Liver (tissue), 9 donors: ENCODE measurements around the gene HOXB13. TPM values are rescaled to one million over a fixed set of nuclear protein-coding genes. Genes with fewer than 3 reads are reported as not detected.

Experiments
- DNase-seq: peaks from one replicate; pipeline ENCODE4 v3.0.0-alpha.2; 2017; ENCODE audit warnings: low spot score
- H3K27ac ChIP-seq, 2 donors: one replicate each; pipeline ENCODE4 v1.7.0; 2013; ENCODE audit warnings: inconsistent platforms in 2 of 2, low read length in 2 of 2, control low read depth in 1 of 2, low read depth in 1 of 2, mild to moderate bottlenecking in 1 of 2
- H3K27me3 ChIP-seq, 4 donors: one replicate each; pipeline versions ENCODE4 v1.6.1 to v1.7.0; 2013; ENCODE audit warnings: low read length in 3 of 4, inconsistent platforms in 1 of 4, mild to moderate bottlenecking in 1 of 4, moderate library complexity in 1 of 4; ENCODE audit not compliant: control insufficient read depth in 4 of 4, insufficient read depth in 4 of 4
- H3K36me3 ChIP-seq, 4 donors: one replicate each; pipeline versions ENCODE4 v1.6.1 to v1.7.0; 2013; ENCODE audit warnings: low read length in 3 of 4, mild to moderate bottlenecking in 3 of 4, low read depth in 1 of 4, moderate library complexity in 1 of 4; ENCODE audit not compliant: control insufficient read depth in 4 of 4, insufficient read depth in 3 of 4
- H3K4me1 ChIP-seq, 4 donors: one replicate each; pipeline versions ENCODE4 v1.6.1 to v1.7.0; 2013; ENCODE audit warnings: low read length in 3 of 4, mild to moderate bottlenecking in 3 of 4, moderate library complexity in 1 of 4; ENCODE audit not compliant: control insufficient read depth in 4 of 4, insufficient read depth in 4 of 4
- H3K4me3 ChIP-seq, 3 donors: one replicate each; pipeline versions ENCODE4 v1.6.1 to v1.7.0; 2013; ENCODE audit warnings: low read length in 3 of 3, control low read depth in 1 of 3, low read depth in 1 of 3, mild to moderate bottlenecking in 1 of 3
- H3K9ac ChIP-seq, 2 donors: one replicate each; pipeline ENCODE4 v1.7.0; 2013; ENCODE audit warnings: low read length in 2 of 2, mild to moderate bottlenecking in 2 of 2, moderate library complexity in 2 of 2, control low read depth in 1 of 2, low read depth in 1 of 2
- H3K9me3 ChIP-seq, 4 donors: one replicate each; pipeline versions ENCODE4 v1.6.1 to v1.7.0; 2013; ENCODE audit warnings: low read length in 3 of 4; ENCODE audit not compliant: control insufficient read depth in 4 of 4
- EGR1 ChIP-seq, 2 donors: IDR thresholded peaks; 2 replicates each; pipeline ENCODE4 v1.6.1; 2016 to 2018; ENCODE audit warnings: antibody characterized with exemption in 2 of 2, low read depth in 2 of 2
- FOXA1 ChIP-seq: IDR thresholded peaks from 2 replicates; pipeline ENCODE4 v1.6.1; 2016; ENCODE audit warnings: antibody characterized with exemption
- FOXA2 ChIP-seq: IDR thresholded peaks from 2 replicates; pipeline ENCODE4 v1.6.1; 2016; ENCODE audit warnings: antibody characterized with exemption
- GABPA ChIP-seq, 2 donors: IDR thresholded peaks in 1 of 2; conservative IDR thresholded peaks in 1 of 2; 2 replicates each; pipeline ENCODE4 v1.6.1; 2016; ENCODE audit warnings: antibody characterized with exemption in 2 of 2, mild to moderate bottlenecking in 1 of 2, moderate library complexity in 1 of 2
- HNF4A ChIP-seq, 2 donors: conservative IDR thresholded peaks; 2 replicates each; pipeline ENCODE4 v1.6.1; 2016; ENCODE audit warnings: antibody characterized with exemption in 2 of 2, mild to moderate bottlenecking in 2 of 2
- HNF4G ChIP-seq: IDR thresholded peaks from 2 replicates; pipeline ENCODE4 v1.6.1; 2016; ENCODE audit warnings: antibody characterized with exemption
- JUND ChIP-seq, 2 donors: IDR thresholded peaks; 2 replicates each; pipeline ENCODE4 v1.6.1; 2016; ENCODE audit warnings: antibody characterized with exemption in 2 of 2
- NR2F2 ChIP-seq: IDR thresholded peaks from 2 replicates; pipeline ENCODE4 v1.6.1; 2016; ENCODE audit warnings: antibody characterized with exemption
- RXRA ChIP-seq, 2 donors: IDR thresholded peaks; 2 replicates each; pipeline ENCODE4 v1.6.1; 2017 to 2018; ENCODE audit warnings: antibody characterized with exemption in 2 of 2, mild to moderate bottlenecking in 1 of 2
- SP1 ChIP-seq: IDR thresholded peaks from 2 replicates; pipeline ENCODE4 v1.6.1; 2018; ENCODE audit warnings: antibody characterized with exemption, mild to moderate bottlenecking
- TAF1 ChIP-seq: conservative IDR thresholded peaks from 2 replicates; pipeline ENCODE4 v1.6.1; 2016; ENCODE audit warnings: antibody characterized with exemption, mild to moderate bottlenecking
- YY1 ChIP-seq: IDR thresholded peaks from 2 replicates; pipeline ENCODE4 v1.6.1; 2016; ENCODE audit warnings: antibody characterized with exemption, mild to moderate bottlenecking
- WGBS: extraction: QIAGEN DNeasy Blood & Tissue Kit; methylation state at CpG from one replicate; pipeline ENCODE4 v1.1.7; 2013; 5-methylcytosine and 5-hydroxymethylcytosine counted together
- polyA plus RNA-seq, 2 donors: library from polyadenylated mRNA; stranded (reverse) in 1 of 2; unstranded in 1 of 2; fragments of 200-250 nt in 1 of 2; fragments of >200 nt in 1 of 2; fragmentation: Nextera tagmentation in 1 of 2; extraction: Ambion mirVana in 1 of 2; gene quantifications; one replicate each; pipeline versions ENCODE4 v1.2.1 to v1.2.3, GENCODE V29; 2013 to 2015
- total RNA-seq, 2 donors: library from RNA; depleted of rRNA; stranded (reverse); fragments of >200 nt; gene quantifications; one replicate each; pipeline ENCODE4 v1.2.3, GENCODE V29; 2014
- TF ChIP-seq, protein P1 (sequence below): fragments of 150-350 bp; IDR thresholded peaks from 2 replicates; pipeline ENCODE4 v1.5.1; 2017; ENCODE audit warnings: improper control_type of control experiment, low read depth, low read length; ENCODE audit not compliant: missing input control
- TF ChIP-seq, protein P2 (sequence below): IDR thresholded peaks from 2 replicates; pipeline ENCODE4 v1.6.1; 2016; ENCODE audit warnings: antibody characterized with exemption, mild to moderate bottlenecking
- TF ChIP-seq, protein P3 (sequence below): IDR thresholded peaks from 2 replicates; pipeline ENCODE4 v1.6.1; 2016; ENCODE audit warnings: antibody characterized with exemption
- TF ChIP-seq, protein P4 (sequence below): IDR thresholded peaks from 2 replicates; pipeline ENCODE4 v1.6.1; 2016; ENCODE audit warnings: antibody characterized with exemption
- donor health status: healthy.
- donor health status: healthy.
- donor health status: healthy.
- donor health status: healthy.
- donor health status: healthy.

HOXB13 gene
- total and polyA plus RNA-seq, 4 donors, result not detected

DNA sequence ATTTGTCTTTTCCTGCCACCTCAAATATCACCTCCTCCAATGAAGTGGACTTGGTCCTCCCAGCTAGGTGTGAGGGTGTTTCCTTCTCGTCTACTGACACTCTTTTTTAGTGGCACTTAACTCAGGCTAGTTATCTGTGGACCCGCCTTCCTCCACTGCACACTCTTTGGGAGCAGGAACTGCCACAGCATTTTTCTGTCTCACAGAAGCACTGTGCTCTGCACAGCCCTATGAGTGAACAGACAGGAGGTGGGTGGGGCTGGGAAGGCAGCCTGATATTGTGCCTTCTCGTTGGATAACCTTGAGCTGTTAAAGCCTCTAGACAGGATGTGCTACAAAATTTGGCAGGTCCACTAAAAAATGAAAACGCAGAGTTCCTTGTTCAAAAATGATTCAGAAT is 31.9 kb upstream of the HOXB13 start:
- Histone ChIP-seq H3K27me3 (peaks cover 0 to 22% (median 4%) of the 10 kb centered on the region in 4 donors), H3K27ac (no peak overlapping the region), H3K9me3 (no peaks in the 10 kb centered on the region), H3K4me3 (no peak overlapping the region), H3K36me3 (no peaks in the 10 kb centered on the region), H3K9ac (no peak overlapping the region), H3K4me1 (no peaks in the 10 kb centered on the region)
- DNase-seq, result no peak
- WGBS, result 45% methylated on average over 4 of the region's 4 CpGs
- TF ChIP-seq, protein P1, sequence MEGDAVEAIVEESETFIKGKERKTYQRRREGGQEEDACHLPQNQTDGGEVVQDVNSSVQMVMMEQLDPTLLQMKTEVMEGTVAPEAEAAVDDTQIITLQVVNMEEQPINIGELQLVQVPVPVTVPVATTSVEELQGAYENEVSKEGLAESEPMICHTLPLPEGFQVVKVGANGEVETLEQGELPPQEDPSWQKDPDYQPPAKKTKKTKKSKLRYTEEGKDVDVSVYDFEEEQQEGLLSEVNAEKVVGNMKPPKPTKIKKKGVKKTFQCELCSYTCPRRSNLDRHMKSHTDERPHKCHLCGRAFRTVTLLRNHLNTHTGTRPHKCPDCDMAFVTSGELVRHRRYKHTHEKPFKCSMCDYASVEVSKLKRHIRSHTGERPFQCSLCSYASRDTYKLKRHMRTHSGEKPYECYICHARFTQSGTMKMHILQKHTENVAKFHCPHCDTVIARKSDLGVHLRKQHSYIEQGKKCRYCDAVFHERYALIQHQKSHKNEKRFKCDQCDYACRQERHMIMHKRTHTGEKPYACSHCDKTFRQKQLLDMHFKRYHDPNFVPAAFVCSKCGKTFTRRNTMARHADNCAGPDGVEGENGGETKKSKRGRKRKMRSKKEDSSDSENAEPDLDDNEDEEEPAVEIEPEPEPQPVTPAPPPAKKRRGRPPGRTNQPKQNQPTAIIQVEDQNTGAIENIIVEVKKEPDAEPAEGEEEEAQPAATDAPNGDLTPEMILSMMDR, result no peak
- TF ChIP-seq HNF4G (no peak), EGR1 (IDR thresholded peaks at IDR 0.05; ENCODE audit: low read depth in 2 of 2) (no peak), HNF4A (conservative IDR thresholded peaks at IDR 0.05) (no peak), RXRA (IDR thresholded peaks at IDR 0.05) (no peak), FOXA2 (no peak), FOXA1 (no peak), TAF1 (no peak), NR2F2 (no peak), GABPA (IDR thresholded peaks at IDR 0.05 in 1 of 2, conservative IDR thresholded peaks at IDR 0.05 in 1 of 2) (no peak), SP1 (no peak), JUND (IDR thresholded peaks at IDR 0.05) (no peak)
- TF ChIP-seq, protein P2, sequence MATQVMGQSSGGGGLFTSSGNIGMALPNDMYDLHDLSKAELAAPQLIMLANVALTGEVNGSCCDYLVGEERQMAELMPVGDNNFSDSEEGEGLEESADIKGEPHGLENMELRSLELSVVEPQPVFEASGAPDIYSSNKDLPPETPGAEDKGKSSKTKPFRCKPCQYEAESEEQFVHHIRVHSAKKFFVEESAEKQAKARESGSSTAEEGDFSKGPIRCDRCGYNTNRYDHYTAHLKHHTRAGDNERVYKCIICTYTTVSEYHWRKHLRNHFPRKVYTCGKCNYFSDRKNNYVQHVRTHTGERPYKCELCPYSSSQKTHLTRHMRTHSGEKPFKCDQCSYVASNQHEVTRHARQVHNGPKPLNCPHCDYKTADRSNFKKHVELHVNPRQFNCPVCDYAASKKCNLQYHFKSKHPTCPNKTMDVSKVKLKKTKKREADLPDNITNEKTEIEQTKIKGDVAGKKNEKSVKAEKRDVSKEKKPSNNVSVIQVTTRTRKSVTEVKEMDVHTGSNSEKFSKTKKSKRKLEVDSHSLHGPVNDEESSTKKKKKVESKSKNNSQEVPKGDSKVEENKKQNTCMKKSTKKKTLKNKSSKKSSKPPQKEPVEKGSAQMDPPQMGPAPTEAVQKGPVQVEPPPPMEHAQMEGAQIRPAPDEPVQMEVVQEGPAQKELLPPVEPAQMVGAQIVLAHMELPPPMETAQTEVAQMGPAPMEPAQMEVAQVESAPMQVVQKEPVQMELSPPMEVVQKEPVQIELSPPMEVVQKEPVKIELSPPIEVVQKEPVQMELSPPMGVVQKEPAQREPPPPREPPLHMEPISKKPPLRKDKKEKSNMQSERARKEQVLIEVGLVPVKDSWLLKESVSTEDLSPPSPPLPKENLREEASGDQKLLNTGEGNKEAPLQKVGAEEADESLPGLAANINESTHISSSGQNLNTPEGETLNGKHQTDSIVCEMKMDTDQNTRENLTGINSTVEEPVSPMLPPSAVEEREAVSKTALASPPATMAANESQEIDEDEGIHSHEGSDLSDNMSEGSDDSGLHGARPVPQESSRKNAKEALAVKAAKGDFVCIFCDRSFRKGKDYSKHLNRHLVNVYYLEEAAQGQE, result no peak
- TF ChIP-seq, protein P3, sequence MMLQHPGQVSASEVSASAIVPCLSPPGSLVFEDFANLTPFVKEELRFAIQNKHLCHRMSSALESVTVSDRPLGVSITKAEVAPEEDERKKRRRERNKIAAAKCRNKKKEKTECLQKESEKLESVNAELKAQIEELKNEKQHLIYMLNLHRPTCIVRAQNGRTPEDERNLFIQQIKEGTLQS, result no peak
- TF ChIP-seq, protein P4, sequence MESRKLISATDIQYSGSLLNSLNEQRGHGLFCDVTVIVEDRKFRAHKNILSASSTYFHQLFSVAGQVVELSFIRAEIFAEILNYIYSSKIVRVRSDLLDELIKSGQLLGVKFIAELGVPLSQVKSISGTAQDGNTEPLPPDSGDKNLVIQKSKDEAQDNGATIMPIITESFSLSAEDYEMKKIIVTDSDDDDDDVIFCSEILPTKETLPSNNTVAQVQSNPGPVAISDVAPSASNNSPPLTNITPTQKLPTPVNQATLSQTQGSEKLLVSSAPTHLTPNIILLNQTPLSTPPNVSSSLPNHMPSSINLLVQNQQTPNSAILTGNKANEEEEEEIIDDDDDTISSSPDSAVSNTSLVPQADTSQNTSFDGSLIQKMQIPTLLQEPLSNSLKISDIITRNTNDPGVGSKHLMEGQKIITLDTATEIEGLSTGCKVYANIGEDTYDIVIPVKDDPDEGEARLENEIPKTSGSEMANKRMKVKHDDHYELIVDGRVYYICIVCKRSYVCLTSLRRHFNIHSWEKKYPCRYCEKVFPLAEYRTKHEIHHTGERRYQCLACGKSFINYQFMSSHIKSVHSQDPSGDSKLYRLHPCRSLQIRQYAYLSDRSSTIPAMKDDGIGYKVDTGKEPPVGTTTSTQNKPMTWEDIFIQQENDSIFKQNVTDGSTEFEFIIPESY, result no peak

DNA sequence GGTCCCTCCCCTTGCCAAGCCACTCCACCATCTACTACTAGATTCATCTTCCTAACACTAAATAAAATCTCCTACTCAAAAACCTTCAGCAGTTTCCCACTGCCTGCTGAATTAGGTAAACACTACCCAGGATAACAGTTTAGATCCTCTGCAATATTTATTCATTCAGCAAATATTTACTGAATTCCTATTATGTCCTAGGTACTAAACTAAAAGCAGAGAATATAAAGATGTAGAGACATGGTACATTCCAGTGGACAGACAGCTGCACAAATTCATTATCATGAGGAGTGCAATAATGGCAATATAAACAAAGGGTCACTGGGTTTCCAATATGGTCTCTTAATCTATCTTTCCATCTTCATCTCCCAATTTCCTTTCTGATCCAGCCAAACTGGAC is 30.7 kb upstream of the HOXB13 start:
- no peaks in the 10 kb centered on the region for H3K9me3 ChIP-seq
- peaks cover 2 to 7% (median 4%) of the 10 kb centered on the region in 4 donors for H3K4me1 ChIP-seq
- H3K27ac ChIP-seq, result no peak overlapping the region
- H3K36me3 ChIP-seq, result no peaks in the 10 kb centered on the region
- H3K27me3 ChIP-seq, result peaks cover 0 to 30% (median 4%) of the 10 kb centered on the region in 4 donors
- H3K9ac ChIP-seq, result no peak overlapping the region
- DNase-seq, result no peak
- TF ChIP-seq TAF1, result no peak
- no peak for TF ChIP-seq FOXA2
- no peak for TF ChIP-seq HNF4G
- TF ChIP-seq JUND (IDR thresholded peaks at IDR 0.05), result no peak
- no peak for TF ChIP-seq YY1
- TF ChIP-seq EGR1 (IDR thresholded peaks at IDR 0.05; ENCODE audit: low read depth in 2 of 2), result no peak
- no peak for TF ChIP-seq HNF4A (conservative IDR thresholded peaks at IDR 0.05)
- TF ChIP-seq, protein P2, result no peak
- TF ChIP-seq, protein P3, result no peak
- no peak overlapping the region for H3K4me3 ChIP-seq
